Glutamatergic neuron (in vitro differentiated cells): ENCODE data around the gene UBE2E2. TPM values are rescaled to one million over a fixed set of nuclear protein-coding genes. Genes with fewer than 3 reads are reported as not detected.

ENCODE experiments used
- DNase-seq: peaks from one replicate; pipeline ENCODE4 v3.0.0; 2022
- H3K27ac Mint-ChIP-seq: one replicate; pipeline ENCODE4 v1.8.0; 2020; ENCODE audit warnings: mild to moderate bottlenecking, mixed read lengths, inconsistent platforms; ENCODE audit not compliant: unreplicated experiment
- H3K27me3 Mint-ChIP-seq: one replicate; pipeline ENCODE4 v1.8.0; 2020; ENCODE audit warnings: mild to moderate bottlenecking, moderate library complexity, mixed read lengths, inconsistent platforms; ENCODE audit not compliant: unreplicated experiment
- H3K36me3 Mint-ChIP-seq: one replicate; pipeline ENCODE4 v1.8.0; 2020; ENCODE audit warnings: mild to moderate bottlenecking, mixed read lengths, inconsistent platforms; ENCODE audit not compliant: unreplicated experiment
- H3K4me1 Mint-ChIP-seq: one replicate; pipeline ENCODE4 v1.8.0; 2020; ENCODE audit warnings: mild to moderate bottlenecking, low read depth, mixed read lengths, inconsistent platforms; ENCODE audit not compliant: unreplicated experiment
- H3K4me3 Mint-ChIP-seq: one replicate; pipeline ENCODE4 v1.8.0; 2020; ENCODE audit warnings: mild to moderate bottlenecking, mixed read lengths, inconsistent platforms; ENCODE audit not compliant: unreplicated experiment
- H3K9me3 Mint-ChIP-seq: one replicate; pipeline ENCODE4 v1.8.0; 2020; ENCODE audit warnings: mild to moderate bottlenecking, moderate library complexity, mixed read lengths, inconsistent platforms; ENCODE audit not compliant: unreplicated experiment
- total RNA-seq: library from RNA; stranded (reverse); fragmentation: NEBNext Ultra II Directional; extraction: Animal tissue kit (Norgen Biotek cat#: 25700); gene quantifications from one replicate; pipeline ENCODE4 v1.2.1, GENCODE V29; 2021; ENCODE audit not compliant: unreplicated experiment
- TF ChIP-seq, protein P1 (sequence below): fragments of 200-600 bp; sonication (generic); IDR thresholded peaks from one replicate; pipeline ENCODE4 v1.5.0; 2021; ENCODE audit not compliant: partially characterized antibody, unreplicated experiment

Gene UBE2E2
- total RNA-seq, 1 donor from 2014 or later: 40.6 TPM

DNA sequence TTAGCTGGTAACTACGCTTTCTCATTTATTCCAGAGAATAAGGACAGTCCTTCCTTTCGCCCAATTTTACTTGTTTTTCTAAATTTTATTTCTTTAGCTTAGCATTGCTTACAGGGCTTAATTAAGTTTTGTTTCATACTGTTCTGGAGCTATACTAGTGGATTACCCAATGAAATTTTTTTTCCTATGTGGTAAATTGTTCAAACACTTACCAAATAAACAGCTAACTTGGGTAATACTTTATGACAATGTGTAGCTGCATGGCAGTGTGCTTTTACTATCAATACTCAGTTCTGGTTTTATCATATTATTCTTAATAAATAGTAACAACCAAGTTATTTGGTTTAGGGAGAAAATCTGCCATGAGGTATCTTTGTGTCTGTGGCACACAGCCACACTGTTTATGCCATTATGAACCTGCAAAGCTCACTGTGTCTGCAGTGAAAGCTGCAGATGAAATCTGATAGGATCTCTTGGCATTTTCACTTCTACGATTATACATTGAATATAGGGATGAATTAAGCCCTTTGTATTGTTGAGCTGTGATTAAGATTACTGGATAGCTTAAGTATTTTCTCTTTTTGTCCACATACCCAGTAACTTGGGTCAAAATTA lies 37.2 kb downstream of the UBE2E2 start:
- H3K4me1 Mint-ChIP-seq: peaks cover 7% of the 10 kb centered on the region
- no peaks in the 10 kb centered on the region for H3K36me3 Mint-ChIP-seq
- DNase-seq: no peak
- TF ChIP-seq, protein P1, sequence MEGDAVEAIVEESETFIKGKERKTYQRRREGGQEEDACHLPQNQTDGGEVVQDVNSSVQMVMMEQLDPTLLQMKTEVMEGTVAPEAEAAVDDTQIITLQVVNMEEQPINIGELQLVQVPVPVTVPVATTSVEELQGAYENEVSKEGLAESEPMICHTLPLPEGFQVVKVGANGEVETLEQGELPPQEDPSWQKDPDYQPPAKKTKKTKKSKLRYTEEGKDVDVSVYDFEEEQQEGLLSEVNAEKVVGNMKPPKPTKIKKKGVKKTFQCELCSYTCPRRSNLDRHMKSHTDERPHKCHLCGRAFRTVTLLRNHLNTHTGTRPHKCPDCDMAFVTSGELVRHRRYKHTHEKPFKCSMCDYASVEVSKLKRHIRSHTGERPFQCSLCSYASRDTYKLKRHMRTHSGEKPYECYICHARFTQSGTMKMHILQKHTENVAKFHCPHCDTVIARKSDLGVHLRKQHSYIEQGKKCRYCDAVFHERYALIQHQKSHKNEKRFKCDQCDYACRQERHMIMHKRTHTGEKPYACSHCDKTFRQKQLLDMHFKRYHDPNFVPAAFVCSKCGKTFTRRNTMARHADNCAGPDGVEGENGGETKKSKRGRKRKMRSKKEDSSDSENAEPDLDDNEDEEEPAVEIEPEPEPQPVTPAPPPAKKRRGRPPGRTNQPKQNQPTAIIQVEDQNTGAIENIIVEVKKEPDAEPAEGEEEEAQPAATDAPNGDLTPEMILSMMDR: no peak
- H3K9me3 Mint-ChIP-seq: peaks cover 2% of the 10 kb centered on the region
- no peak overlapping the region for H3K27ac Mint-ChIP-seq
- H3K27me3 Mint-ChIP-seq: no peaks in the 10 kb centered on the region
- no peak overlapping the region for H3K4me3 Mint-ChIP-seq

DNA sequence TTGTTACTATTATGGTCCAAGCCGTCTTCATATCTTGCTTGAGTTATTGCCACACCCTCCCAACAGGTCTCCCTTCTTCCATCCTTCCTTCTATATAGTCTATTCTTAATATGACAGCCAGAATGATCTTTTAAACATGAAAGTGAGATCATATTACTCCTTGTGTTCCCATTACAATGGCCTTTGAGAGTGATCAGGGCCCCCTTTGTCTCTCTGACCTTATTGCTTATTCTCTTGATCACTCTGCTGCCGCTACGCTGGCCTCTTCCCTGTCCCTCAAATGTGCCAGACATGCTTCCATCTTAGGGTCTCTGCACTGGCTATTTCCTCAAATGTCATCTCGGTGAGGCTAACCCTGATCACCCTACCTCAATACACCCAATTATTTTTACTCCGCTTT lies 38.1 kb downstream of the UBE2E2 start:
- Mint-ChIP-seq H3K27ac (no peak overlapping the region), H3K4me3 (no peak overlapping the region), H3K36me3 (no peaks in the 10 kb centered on the region), H3K4me1 (peaks cover 7% of the 10 kb centered on the region), H3K9me3 (no peaks in the 10 kb centered on the region), H3K27me3 (no peaks in the 10 kb centered on the region)
- no peak for DNase-seq
- TF ChIP-seq, protein P1: no peak

DNA sequence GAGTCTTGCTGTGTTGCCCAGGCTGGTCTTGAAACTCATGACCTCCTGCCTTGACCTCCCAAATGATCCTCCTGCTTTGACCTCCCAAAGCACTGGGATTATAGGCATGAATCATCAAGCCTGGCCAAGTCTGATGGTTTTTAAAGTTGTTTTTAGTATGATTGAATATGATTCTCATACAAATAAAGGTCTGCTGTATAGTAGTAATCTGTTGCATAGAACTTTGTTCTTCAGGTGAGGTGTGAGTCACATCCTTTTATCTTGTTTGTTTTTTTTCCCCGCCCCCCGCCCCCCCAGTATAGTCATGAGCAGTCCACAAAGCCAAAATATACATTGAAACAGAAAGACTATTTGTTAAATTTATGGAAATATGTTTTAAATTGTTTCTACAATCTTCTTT lies 39.0 kb downstream of the UBE2E2 start:
- TF ChIP-seq, protein P1: no peak
- no peak for DNase-seq
- Mint-ChIP-seq H3K4me3 (no peak overlapping the region), H3K9me3 (no peaks in the 10 kb centered on the region), H3K27ac (no peak overlapping the region), H3K36me3 (no peaks in the 10 kb centered on the region), H3K4me1 (peaks cover 2% of the 10 kb centered on the region), H3K27me3 (no peaks in the 10 kb centered on the region)

DNA sequence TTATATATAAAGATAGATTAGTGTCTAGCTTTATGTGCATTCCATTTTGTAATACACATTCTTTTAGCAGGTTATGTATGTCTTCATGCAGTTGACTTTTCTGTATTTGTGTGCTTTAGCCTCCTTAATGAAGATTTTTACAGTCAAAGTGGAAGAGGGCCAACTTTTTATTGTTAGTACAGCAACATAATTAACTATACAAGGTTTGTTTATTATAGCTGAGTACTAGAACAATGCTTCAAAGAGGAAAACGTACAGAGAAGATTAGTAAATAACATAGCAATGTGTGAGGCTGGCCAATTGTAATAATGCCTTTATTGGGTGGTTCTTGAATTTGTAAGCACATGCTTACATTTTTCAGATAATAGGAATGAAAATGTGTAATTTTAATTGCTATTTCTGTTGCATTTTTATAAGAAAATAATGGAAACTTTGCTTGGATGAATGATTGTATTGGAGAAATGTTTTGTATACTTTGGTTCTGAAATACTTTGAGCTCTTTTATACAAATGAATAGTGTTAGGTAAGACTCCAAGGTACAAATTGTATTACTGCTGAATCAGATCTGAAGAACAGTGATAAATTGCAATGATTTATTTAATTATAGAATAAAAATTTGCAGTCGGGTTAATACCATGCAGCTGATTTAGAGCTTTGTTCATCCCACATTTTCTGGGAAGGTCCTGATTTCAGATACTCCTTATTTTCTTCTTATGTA lies 41.4 kb downstream of the UBE2E2 start:
- H3K9me3 Mint-ChIP-seq: no peaks in the 10 kb centered on the region
- H3K36me3 Mint-ChIP-seq: no peaks in the 10 kb centered on the region
- no peak overlapping the region for H3K4me3 Mint-ChIP-seq
- no peaks in the 10 kb centered on the region for H3K27me3 Mint-ChIP-seq
- TF ChIP-seq, protein P1: no peak
- no peak for DNase-seq
- no peak overlapping the region for H3K27ac Mint-ChIP-seq
- peaks cover under 1% of the 10 kb centered on the region for H3K4me1 Mint-ChIP-seq

DNA sequence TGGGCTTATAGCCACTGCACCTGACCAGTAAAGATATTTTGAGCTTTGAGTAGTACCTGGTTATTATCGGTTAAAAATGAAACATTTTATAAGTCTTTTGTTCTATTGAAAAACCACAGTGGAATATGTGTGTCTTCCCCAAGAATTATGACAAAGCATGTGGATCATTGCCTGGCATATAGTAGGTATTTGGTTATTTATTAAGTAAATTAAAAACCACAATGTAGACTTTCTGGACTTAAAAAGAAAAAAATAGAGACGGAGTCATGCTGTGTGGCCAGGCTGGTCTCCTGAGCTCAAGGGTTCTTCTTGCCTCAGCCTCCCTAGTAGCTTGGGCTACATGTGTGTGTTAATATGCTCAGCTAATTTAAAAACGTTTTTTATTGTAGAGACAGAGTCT lies 43.5 kb downstream of the UBE2E2 start:
- Mint-ChIP-seq H3K27me3 (no peaks in the 10 kb centered on the region), H3K4me3 (no peak overlapping the region), H3K4me1 (no peaks in the 10 kb centered on the region), H3K9me3 (no peaks in the 10 kb centered on the region), H3K36me3 (no peaks in the 10 kb centered on the region), H3K27ac (no peak overlapping the region)
- TF ChIP-seq, protein P1: no peak
- DNase-seq: no peak
